HEK293T (cell line): ENCODE measurements around the gene RASGRP4.

ENCODE experiments used
- BHLHE40 ChIP-seq: fragments of 450-650 bp; IDR thresholded peaks from 2 replicates; pipeline ENCODE4 v1.6.1; 2016; ENCODE audit warnings: mild to moderate bottlenecking, moderate library complexity, borderline replicate concordance
- ELF4 ChIP-seq: fragments of 450-650 bp; IDR thresholded peaks from 2 replicates; pipeline ENCODE4 v1.6.1; 2017; ENCODE audit warnings: antibody characterized with exemption
- FOXK2 ChIP-seq: fragments of 450-650 bp; IDR thresholded peaks from 2 replicates; pipeline ENCODE4 v1.6.1; 2016; ENCODE audit warnings: mild to moderate bottlenecking
- FOXM1 ChIP-seq: fragments of 450-650 bp; IDR thresholded peaks from 2 replicates; pipeline ENCODE4 v1.6.1; 2017; ENCODE audit warnings: mild to moderate bottlenecking, borderline replicate concordance
- HDGF ChIP-seq: fragments of 450-650 bp; IDR thresholded peaks from 2 replicates; pipeline ENCODE4 v1.6.1; 2017; ENCODE audit warnings: antibody characterized with exemption, borderline replicate concordance
- L3MBTL2 ChIP-seq: fragments of 450-650 bp; conservative IDR thresholded peaks from 2 replicates; pipeline ENCODE4 v1.6.1; 2016; ENCODE audit warnings: mild to moderate bottlenecking
- LEF1 ChIP-seq: fragments of 450-650 bp; IDR thresholded peaks from 2 replicates; pipeline ENCODE4 v1.6.1; 2017; ENCODE audit warnings: mild to moderate bottlenecking, borderline replicate concordance
- NFRKB ChIP-seq: fragments of 450-650 bp; IDR thresholded peaks from 2 replicates; pipeline ENCODE4 v1.6.1; 2016; ENCODE audit warnings: mild to moderate bottlenecking, moderate library complexity
- SP1 ChIP-seq: fragments of 450-650 bp; IDR thresholded peaks from 2 replicates; pipeline ENCODE4 v1.6.1; 2017
- SUZ12 ChIP-seq: fragments of 450-650 bp; IDR thresholded peaks from 2 replicates; pipeline ENCODE4 v1.6.1; 2016; ENCODE audit warnings: mild to moderate bottlenecking
- ZNF384 ChIP-seq: fragments of 450-650 bp; IDR thresholded peaks from 2 replicates; pipeline ENCODE4 v1.6.1; 2016

DNA sequence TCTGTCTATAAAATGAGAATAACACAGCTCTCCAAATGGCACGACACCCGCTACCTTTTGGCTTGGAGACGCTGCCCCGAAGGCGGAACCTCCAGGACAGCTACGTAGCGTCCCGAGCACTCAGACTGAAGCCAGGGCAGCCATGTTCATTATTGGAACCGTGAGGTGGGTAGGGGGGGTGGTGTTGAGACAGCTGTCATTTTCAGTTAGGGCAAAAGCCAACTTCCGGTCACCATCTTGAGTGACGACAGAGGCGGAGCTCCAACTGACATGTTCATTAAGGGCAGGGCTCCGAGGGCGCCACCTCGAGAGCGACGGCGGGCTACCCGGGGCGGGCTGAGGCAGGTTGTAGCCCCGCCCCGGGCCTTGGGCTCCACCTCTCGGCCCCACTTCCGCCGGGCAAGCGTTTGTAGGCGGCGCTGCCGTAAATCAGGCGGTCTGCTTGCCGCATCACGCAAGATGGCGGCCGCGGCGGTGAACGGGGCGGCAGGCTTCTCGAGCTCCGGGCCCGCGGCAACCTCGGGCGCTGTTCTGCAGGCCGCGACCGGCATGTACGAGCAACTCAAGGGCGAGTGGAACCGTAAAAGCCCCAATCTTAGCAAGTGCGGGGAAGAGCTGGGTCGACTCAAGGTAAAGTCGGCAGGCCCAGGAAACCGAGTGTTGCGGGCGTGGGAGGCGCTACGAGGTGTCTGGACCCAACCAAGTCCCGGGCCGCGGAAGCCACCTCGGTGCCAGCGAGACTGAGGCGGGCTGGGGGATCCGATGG lies 51.5 kb downstream of the RASGRP4 start, which contains the start of gene PSMD8:
- no peak for TF ChIP-seq SP1
- no peak for TF ChIP-seq ZNF384
- TF ChIP-seq ELF4: peak; percentile 81
- no peak for TF ChIP-seq FOXK2
- TF ChIP-seq SUZ12: no peak
- TF ChIP-seq HDGF: no peak
- peak; percentile 27 for TF ChIP-seq L3MBTL2
- no peak for TF ChIP-seq BHLHE40
- no peak for TF ChIP-seq LEF1
- no peak for TF ChIP-seq FOXM1
- TF ChIP-seq NFRKB: no peak
